Measurements from ENCODE around the gene UGGT1.

- TF ChIP-seq POLR2AphosphoS5 (IDR thresholded peaks at IDR 0.05; ENCODE audit: low read depth, low read length): no peak
- TF ChIP-seq POLR2A (IDR thresholded peaks at IDR 0.05; ENCODE audit: low read depth, low read length): no peak
- TF ChIP-seq TAF1 (IDR thresholded peaks at IDR 0.05; ENCODE audit: borderline replicate concordance, low read depth, low read length): no peak
These were observed 54.7 kb downstream of the UGGT1 start for GRCh38 chr2:128145651-128146050.

Data from GM12892 (cell line).